Gastrocnemius medialis (tissue), 4 donors: Measurements from ENCODE around the gene PKLR. TPM values are rescaled to one million over a fixed set of nuclear protein-coding genes. Genes with fewer than 3 reads are reported as not detected.

Experiments used
- ATAC-seq, 2 donors: fragments of 150-250 bp; one replicate each; pipeline ENCODE4 v1.9.1; 2016
- DNase-seq, 2 donors: peaks; one replicate each; pipeline ENCODE4 v3.0.0-alpha.2; 2019
- H3K27ac ChIP-seq, 4 donors: fragments of 200-600 bp; sonication (generic); 1 replicate in 1 of 4; 2 replicates in 3 of 4; pipeline ENCODE4 v1.5.1; 2016 to 2018; ENCODE audit warnings: mild to moderate bottlenecking in 2 of 4, moderate library complexity in 1 of 4
- H3K27me3 ChIP-seq, 3 donors: fragments of 200-600 bp; sonication (generic) in 2 of 3; 1 replicate in 1 of 3; 2 replicates in 2 of 3; pipeline versions ENCODE4 v1.5.1 to v1.6.0; 2016 to 2019; ENCODE audit warnings: mild to moderate bottlenecking in 1 of 3, moderate library complexity in 1 of 3
- H3K36me3 ChIP-seq, 2 donors: fragments of 200-600 bp; sonication (generic) in 1 of 2; one replicate each; pipeline ENCODE4 v1.5.1; 2017 to 2018
- H3K4me1 ChIP-seq, 2 donors: fragments of 200-600 bp; sonication (generic) in 1 of 2; one replicate each; pipeline ENCODE4 v1.5.1; 2016 to 2017; ENCODE audit warnings: mild to moderate bottlenecking in 2 of 2
- H3K4me3 ChIP-seq, 4 donors: fragments of 200-600 bp; sonication (generic) in 3 of 4; 1 replicate in 1 of 4; 2 replicates in 3 of 4; pipeline ENCODE4 v1.5.1; 2016 to 2019; ENCODE audit warnings: mild to moderate bottlenecking in 2 of 4
- H3K9me3 ChIP-seq, 3 donors: fragments of 200-600 bp; sonication (generic) in 2 of 3; 1 replicate in 1 of 3; 2 replicates in 2 of 3; pipeline ENCODE4 v1.5.1; 2016 to 2019
- CTCF ChIP-seq, 5 experiments: fragments of 450-650 bp in 3 of 5; fragments of 200-600 bp in 2 of 5; sonication (generic) in 2 of 5; IDR thresholded peaks in 4 of 5; conservative IDR thresholded peaks in 1 of 5; 1 replicate in 4 of 5; 2 replicates in 1 of 5; pipeline ENCODE4 v1.5.1; 2016 to 2019; ENCODE audit warnings: antibody characterized with exemption in 5 of 5, mild to moderate bottlenecking in 3 of 5, moderate library complexity in 3 of 5
- POLR2A ChIP-seq, 2 donors: fragments of 450-650 bp; IDR thresholded peaks; one replicate each; pipeline ENCODE4 v1.6.1; 2017; ENCODE audit warnings: antibody characterized with exemption in 2 of 2, mild to moderate bottlenecking in 2 of 2, moderate library complexity in 2 of 2
- in situ Hi-C, 4 donors: fragments of 200-750 bp; cut with MboI; loops; one replicate each; pipeline versions ENCODE4 v1.15.0 to v1.8.0; 2017; ENCODE audit warnings: low sequenced_read_pairs in 4 of 4
- intact Hi-C: fragments of 100-400 bp; cut with DNase I; formaldehyde crosslinking; loops from one replicate; pipeline ENCODE4 v1.15.1; 2023; ENCODE audit warnings: low total_unique reads
- total RNA-seq, 4 donors: library from RNA; depleted of rRNA; stranded (reverse); fragments of >200 nt; gene quantifications; one replicate each; pipeline versions ENCODE4 v1.1.0 to v1.2.3, GENCODE V29; 2016

The PKLR gene
- total RNA-seq, 4 donors from 2014 or later, result not detected

GRCh38 chr1:155304558-155305063 lies 3.4 kb upstream of the PKLR start:
- in situ Hi-C loops, result no loop called here
- intact Hi-C loops, result loop anchor here (5.0 kb wide), 1 partner anchor 97 kb away; the partner anchor contains the start of genes MTX1 and THBS3

GRCh38 chr1:155300553-155301329 lies 497 bp downstream of the PKLR start:
- Histone ChIP-seq H3K27me3 (peaks cover 0 to 10% (median 5%) of the 10 kb centered on the region in 3 donors), H3K4me1 (no peaks in the 10 kb centered on the region), H3K9me3 (no peaks in the 10 kb centered on the region), H3K27ac (no peak overlapping the region), H3K36me3 (no peaks in the 10 kb centered on the region), H3K4me3 (no peak overlapping the region)
- intact Hi-C loops, result no loop called here
- DNase-seq (no peak), ATAC-seq (no peak)
- no peak for TF ChIP-seq CTCF (IDR thresholded peaks at IDR 0.05 in 4 of 5, conservative IDR thresholded peaks at IDR 0.05 in 1 of 5)
- TF ChIP-seq POLR2A (IDR thresholded peaks at IDR 0.05), result no peak
- in situ Hi-C loops, result no loop called here

More at GRCh38 chr1:155304558-155305063, 3.4 kb upstream of the PKLR start:
- H3K9me3 ChIP-seq, result no peaks in the 10 kb centered on the region
- TF ChIP-seq POLR2A (IDR thresholded peaks at IDR 0.05), result no peak
- no peak for TF ChIP-seq CTCF (IDR thresholded peaks at IDR 0.05 in 4 of 5, conservative IDR thresholded peaks at IDR 0.05 in 1 of 5)
- H3K4me1 ChIP-seq, result peaks cover 4 to 6% of the 10 kb centered on the region in 2 donors
- H3K27me3 ChIP-seq, result no peaks in the 10 kb centered on the region
- no peak for ATAC-seq
- no peak overlapping the region for H3K27ac ChIP-seq
- no peak overlapping the region for H3K4me3 ChIP-seq
- no peak for DNase-seq
- no peaks in the 10 kb centered on the region for H3K36me3 ChIP-seq

GRCh38 chr1:155300024-155300423 lies 1.2 kb downstream of the PKLR start:
- Histone ChIP-seq H3K9me3 (no peaks in the 10 kb centered on the region), H3K27ac (no peak overlapping the region), H3K4me1 (no peaks in the 10 kb centered on the region), H3K27me3 (peaks cover 4 to 17% (median 12%) of the 10 kb centered on the region in 3 donors), H3K4me3 (no peak overlapping the region), H3K36me3 (no peaks in the 10 kb centered on the region)
- intact Hi-C loops, result no loop called here
- DNase-seq, result no peak
- in situ Hi-C loops, result no loop called here
- ATAC-seq, result no peak
- TF ChIP-seq POLR2A (IDR thresholded peaks at IDR 0.05) (no peak), CTCF (IDR thresholded peaks at IDR 0.05 in 4 of 5, conservative IDR thresholded peaks at IDR 0.05 in 1 of 5) (no peak)

GRCh38 chr1:155297384-155297783 lies 3.9 kb downstream of the PKLR start:
- Histone ChIP-seq H3K27me3 (peaks cover 17 to 25% (median 24%) of the 10 kb centered on the region in 3 donors), H3K9me3 (no peaks in the 10 kb centered on the region), H3K36me3 (no peaks in the 10 kb centered on the region), H3K4me3 (no peak overlapping the region), H3K27ac (no peak overlapping the region), H3K4me1 (no peaks in the 10 kb centered on the region)
- TF ChIP-seq CTCF (IDR thresholded peaks at IDR 0.05 in 4 of 5, conservative IDR thresholded peaks at IDR 0.05 in 1 of 5), result no peak
- no peak for TF ChIP-seq POLR2A (IDR thresholded peaks at IDR 0.05)
- in situ Hi-C loops, result no loop called here
- intact Hi-C loops, result no loop called here
- ATAC-seq (no peak), DNase-seq (no peak)
